ENCODE measurements around the gene PEAR1.

The PEAR1 gene

DNA sequence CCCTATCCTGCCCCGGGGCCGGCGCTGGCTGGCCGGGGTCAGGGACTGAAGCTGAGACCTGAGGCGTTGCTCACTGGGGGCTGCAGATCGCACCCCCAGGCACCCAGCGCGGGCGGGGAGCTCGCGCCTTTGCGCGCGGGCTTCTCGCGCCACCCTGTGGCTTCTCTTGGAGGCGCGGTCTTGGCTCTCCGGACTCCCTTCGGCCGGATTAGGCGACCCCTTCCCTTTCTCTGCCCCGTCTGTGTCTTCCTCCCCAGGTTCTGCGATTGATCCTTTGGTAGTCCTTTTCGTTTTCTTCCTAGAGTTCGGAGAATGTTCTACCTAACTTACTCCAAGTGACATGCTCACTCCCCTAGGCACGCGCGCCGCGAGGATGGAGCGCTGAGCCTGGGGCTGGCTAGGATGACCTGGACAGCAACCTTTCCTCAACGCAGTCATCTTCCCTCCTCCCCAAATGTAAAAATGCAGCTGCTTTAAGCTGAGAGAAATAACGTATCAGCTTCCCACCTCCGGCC is 33.3 kb upstream of the PEAR1 start:
- no peak for DNase-seq

DNA sequence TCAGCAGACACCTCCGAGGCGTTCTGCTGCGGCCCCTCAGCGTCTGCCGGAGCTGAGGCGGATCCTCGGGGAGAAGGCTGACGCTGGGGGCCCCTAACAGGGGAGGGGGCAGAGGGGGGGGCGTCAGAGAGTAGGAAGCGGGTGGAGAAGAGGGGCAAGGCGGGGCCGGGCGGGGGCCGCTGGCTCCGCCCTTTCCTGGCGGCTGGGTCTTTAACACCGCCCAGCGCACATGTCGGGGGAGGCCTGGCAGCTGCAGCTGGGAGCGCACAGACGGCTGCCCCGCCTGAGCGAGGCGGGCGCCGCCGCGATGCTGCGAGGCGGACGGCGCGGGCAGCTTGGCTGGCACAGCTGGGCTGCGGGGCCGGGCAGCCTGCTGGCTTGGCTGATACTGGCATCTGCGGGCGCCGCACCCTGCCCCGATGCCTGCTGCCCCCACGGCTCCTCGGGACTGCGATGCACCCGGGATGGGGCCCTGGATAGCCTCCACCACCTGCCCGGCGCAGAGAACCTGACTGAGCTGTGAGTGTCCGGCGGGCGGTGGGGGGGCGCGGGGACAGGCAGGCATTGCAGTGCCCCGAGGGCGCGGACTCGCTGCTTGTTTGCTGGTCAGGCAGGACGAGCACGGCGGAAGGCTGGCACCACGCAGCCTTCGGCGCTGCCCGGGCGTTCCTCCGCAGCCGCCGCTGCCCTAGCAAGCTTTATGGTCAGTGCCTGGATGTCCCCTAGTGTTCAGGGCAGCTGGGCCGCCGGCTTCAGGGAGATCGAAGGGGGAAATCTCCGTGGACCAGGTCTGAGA is 32.7 kb upstream of the PEAR1 start, which contains the start of gene NTRK1:
Gene NTRK1 (plus strand): TSS at position 238 of the 796 bp plus-strand sequence. CDS start 70 bp downstream, at position 308.
- DNase-seq = no peak

DNA sequence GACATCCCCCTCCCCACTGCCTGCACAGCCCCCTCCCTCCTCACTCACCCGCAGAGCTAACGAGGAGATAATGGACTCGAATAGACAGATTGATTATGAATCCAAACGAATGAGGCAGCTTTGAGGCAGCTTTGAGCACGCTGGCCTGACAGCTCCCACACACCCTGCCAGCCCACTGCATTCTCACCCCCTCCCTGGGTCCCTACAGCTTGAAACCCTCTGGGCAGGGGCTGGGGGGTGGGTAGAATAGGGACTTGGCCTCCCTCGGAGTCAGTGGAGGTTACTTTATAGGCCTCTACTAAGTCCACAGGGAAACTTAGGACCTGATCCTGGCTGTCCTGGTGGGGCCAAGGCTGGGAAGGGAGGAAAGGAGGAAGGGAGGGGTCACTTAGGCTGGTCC is 30.9 kb upstream of the PEAR1 start:
- DNase-seq = no peak

DNA sequence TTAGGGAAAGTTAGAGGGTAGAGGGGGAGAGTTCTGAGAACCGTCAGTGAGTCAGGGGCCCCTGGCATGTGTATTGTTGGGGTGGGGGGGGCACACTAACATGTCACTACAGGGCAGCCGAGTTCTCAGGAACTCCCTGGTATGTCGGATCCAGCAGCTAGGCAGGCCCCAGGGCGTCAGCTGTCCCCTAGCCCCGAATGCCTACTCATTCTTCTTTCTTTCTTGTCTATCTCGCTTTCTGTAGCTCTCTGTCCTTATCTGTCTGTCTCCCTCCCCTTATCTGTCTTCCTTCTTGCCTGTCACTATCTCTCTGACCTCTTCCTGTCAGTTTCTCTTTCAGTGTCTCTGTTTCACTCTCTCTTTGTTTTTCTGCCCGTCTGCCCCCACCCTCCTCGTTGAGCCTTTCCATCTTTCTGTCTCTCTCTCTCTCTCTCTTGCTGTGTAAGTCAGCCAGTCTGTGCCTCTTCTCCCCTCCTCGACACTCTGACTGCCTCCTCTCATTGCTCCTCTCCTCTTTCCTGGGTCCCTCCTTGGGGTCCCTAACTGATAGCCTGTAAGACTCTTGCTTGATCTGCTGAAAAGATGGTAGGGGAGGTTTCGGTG is 30.4 kb upstream of the PEAR1 start:
- DNase-seq = no peak

DNA sequence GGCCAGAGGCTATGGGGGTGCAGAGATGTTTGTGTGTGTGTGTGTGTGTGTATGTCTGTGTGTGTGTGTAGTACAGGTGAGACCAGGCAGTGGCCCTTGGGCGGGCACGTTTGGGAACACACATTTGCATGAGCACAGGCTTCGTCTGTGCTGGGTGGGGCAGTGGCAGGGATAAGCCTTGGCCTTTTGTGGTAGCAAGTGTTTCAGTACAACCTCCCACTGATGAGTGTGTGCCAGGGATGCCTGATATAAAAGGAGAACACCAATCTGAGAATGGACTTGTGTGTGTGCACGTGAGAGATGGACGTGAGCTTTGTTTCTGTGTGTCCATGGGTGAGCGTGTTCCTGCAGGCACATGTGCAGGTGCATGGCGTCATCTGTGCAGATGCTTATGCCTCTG is 29.9 kb upstream of the PEAR1 start:
- DNase-seq = no peak

DNA sequence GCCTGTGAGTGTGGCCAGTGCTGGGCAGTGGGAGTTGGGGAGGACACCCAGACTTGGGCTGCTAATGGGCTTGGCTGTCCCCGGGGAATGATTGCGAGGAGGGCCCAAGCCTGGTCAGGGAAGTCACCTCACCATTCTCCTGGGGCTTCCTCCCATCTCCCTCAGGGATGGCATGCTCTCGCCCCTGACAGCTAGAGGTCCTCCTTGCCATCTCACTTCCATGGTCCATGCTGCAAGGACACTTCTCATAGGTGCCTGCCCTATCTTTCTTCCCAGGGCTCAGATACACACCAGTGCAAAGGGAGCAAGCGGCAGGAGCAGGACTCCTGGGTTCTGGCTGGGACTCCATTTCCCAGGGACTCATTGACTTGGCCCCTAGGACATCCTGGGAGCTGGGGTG is 28.7 kb upstream of the PEAR1 start:
- DNase-seq = no peak

DNA sequence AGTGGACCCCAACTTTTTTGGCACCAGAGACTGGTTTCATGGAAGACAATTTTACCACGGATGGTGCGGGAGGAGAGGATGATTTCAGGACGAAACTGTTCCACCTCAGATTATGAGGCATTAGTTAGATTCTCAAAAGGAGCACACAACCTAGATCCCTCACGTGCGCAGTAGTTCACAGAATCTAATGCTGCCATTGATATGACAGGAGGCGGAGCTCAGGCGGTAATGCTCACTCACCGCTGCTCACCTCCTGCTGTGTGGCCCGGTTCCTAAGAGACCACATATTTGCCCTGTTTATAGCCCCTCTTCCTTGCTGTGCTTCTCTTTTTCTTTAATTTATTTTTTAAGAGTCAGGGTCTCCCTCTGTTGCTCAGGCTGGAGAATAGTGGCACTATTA is 28.3 kb upstream of the PEAR1 start:
- no peak for DNase-seq

DNA sequence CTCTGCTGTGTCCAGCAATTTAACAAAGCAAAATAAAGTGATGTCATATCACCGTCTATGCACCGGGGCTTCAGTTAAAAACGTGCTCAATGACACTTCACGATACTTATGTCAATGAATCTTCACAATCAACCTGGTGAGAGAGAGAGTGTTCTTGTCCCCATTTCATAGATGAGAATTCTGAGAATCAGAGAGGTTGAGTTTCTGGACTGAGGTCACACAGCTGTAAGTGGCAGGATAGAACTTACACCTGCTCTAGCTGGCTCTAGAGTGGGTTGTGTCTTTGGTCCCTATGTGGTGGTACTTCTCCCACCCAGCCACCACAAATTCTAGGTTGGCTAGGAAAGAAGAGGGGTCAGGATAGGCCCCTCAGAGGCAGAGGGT is 27.7 kb upstream of the PEAR1 start:
- no peak for DNase-seq

DNA sequence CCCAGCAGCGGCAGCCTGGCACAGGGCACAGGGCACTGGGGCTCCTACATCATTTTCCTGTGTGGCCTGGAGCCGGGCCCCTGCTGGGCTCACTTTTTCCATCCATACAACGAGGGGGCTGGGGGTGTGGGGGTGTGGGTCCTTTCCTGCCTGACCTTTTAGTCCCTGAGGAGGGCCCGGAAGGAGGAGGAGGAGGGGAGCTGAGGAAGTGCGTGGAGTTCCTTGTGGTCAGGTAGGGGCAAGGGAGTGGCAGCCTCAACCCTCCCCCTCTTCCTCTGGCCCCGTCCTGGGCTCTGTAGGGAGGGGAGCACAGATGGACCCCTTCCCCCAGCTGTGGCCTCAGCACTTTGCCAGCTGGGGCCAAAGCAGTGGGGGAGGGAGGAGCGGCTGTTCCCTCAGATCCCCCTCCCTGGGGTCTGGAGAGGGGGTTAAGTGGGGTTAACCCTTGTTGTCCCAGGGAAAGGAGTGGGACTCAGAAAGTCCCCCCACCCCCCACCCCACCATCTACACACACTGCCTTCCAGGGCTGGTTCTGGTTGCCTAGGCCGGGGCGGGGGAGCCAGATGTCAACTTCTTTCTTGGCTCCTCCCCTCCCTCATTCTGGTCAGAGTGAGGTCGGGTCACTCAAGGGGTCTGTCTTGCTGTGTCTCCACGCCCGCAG is 27.1 kb upstream of the PEAR1 start:
- DNase-seq = no peak

DNA sequence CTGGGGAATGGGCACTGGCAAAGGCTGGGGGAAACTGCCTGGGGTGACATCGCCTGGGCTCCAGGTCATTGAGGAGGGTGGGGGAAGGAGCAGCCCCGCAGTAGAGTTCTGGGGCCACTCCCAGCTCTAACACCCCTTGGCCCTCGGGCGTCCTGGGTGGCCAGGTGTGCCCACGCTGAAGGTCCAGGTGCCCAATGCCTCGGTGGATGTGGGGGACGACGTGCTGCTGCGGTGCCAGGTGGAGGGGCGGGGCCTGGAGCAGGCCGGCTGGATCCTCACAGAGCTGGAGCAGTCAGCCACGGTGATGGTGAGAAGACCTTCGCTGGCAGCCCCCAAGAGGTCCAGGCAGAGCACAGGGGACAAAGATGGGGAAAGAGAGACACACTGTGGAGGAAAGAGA is 25.2 kb upstream of the PEAR1 start:
- DNase-seq = no peak

DNA sequence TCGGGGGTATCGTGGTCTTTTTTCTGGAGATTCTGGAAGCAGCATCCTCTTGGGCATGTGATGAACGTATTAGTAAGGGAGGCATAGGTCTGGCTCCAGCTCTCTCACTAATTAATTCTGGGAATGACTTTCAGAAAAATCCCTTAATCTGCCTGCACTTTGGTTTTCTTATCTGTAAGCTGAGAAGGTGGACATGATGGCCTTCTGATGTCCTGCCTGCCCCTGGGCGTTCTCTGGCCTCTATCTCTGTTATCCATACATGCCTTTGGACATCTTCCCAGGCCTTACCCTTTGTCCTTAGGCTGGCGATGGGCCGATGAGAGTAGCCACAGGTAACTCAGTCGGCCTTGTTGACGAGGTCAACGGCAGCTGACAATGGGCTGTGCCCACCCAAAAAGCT is 24.1 kb upstream of the PEAR1 start:
- no peak for DNase-seq

DNA sequence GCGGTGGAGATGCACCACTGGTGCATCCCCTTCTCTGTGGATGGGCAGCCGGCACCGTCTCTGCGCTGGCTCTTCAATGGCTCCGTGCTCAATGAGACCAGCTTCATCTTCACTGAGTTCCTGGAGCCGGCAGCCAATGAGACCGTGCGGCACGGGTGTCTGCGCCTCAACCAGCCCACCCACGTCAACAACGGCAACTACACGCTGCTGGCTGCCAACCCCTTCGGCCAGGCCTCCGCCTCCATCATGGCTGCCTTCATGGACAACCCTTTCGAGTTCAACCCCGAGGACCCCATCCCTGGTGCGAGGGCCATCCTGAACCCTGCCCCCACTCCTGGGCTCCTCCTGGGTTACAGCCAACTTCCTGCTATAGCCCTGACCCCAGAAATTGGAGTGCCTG is 19.9 kb upstream of the PEAR1 start:
- no peak for DNase-seq

DNA sequence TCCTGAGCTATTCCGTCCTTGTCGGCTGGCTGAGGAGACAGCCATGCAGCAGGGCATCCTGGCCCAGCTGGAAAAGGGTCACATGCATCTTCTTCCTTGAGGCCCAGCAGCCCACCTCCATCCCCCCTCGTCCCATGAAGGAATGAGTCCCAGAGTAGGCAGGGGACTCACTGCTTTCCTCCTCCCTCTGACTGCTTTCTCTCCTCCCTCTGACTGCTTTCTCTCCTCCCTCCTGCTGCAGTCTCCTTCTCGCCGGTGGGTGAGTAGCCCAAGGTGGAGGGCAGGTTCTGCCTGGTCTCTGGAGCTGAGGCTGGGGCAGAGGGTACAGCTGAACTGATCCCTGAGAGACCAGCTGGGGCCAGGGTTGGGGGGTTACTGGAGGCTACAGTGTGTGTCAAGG is 19.4 kb upstream of the PEAR1 start:
- no peak for DNase-seq

DNA sequence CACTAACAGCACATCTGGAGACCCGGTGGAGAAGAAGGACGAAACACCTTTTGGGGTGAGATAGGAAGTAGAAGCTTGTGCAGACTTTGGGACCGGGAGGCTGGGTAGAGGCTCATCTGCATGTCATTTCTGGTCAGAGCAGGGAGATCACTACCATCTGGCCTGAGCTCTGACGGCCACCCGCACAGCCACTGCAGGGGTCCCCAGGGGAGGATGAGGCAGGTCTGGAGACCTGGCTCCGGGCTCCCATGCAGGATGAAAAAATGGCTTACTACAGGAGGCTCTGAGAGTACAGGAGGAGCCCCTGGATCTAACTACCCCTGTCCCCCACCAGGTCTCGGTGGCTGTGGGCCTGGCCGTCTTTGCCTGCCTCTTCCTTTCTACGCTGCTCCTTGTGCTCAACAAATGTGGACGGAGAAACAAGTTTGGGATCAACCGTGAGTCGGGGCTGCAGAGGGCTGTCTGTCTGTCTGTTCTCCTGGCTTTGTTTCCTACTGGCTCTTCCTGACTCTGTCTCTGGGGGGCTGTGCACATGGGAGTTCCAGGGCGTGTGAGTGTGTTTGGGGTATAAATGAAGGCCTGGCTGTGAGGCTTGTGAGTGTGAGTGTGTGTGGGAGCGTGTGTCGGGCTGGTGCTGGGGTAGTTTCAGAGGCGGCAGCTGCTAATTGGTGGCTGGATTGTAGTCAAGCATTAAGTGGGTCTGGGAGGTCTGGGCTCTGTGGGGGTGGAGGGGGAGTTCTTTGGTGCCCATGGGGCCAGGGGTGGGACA is 18.8 kb upstream of the PEAR1 start:
- DNase-seq = no peak

DNA sequence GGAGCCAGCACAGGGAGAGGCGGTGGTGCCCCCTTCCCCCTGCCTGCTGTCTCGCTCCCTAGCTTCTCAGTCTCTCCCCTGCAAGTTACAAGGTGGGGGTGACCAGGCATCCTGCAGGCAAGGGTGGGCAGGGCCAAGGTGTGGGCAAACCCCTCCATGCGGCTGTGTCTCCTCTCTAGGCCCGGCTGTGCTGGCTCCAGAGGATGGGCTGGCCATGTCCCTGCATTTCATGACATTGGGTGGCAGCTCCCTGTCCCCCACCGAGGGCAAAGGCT is 18.2 kb upstream of the PEAR1 start:
- no peak for DNase-seq

DNA sequence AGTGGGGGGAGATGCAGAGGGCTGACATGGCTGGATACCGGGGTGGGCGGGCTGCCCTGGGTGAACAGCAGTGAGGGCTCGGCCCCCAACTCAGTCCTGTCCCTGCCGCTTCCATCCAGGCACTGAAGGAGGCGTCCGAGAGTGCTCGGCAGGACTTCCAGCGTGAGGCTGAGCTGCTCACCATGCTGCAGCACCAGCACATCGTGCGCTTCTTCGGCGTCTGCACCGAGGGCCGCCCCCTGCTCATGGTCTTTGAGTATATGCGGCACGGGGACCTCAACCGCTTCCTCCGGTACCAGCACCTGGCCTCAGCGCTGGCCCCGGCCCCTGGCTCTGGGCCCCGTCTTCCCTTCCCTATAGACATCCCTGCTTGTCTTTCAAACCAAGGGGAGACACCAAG is 17.2 kb upstream of the PEAR1 start:
- DNase-seq = no peak

DNA sequence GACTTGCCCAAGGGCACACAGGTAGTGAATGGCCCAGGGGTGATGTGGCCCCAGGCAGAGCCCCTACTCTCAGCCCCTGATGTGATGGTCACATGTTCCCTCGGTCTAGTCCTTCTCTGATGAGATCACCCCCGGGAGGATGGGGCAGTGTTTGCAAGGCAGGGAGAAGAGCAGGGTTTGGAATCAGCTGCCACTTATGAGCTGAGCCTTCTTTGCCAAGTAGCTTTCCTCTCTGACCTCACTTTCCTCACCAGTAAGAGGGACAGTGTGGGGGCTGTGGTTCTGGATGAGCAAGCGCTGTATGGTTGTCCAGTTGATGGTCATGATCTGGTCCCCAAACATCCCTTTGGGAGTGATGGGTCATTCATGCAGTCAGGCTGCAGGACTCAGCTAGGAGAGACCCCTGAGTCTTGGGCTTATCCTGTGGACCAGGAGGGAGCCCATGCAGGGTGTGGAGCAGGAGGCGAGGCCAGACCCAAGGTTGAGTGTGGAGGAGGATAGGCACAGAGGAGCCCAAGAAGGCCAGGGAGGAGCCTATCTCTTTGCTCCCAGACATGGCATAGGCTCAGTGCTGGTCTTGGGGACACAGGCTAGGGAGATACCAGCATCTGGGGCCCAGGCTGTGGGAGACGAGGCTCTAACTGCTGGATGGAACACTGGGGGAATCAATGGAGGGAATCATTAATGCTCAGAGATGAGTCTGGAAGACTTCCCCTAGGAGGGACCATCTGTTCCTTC is 15.9 kb upstream of the PEAR1 start:
- no peak for DNase-seq

DNA sequence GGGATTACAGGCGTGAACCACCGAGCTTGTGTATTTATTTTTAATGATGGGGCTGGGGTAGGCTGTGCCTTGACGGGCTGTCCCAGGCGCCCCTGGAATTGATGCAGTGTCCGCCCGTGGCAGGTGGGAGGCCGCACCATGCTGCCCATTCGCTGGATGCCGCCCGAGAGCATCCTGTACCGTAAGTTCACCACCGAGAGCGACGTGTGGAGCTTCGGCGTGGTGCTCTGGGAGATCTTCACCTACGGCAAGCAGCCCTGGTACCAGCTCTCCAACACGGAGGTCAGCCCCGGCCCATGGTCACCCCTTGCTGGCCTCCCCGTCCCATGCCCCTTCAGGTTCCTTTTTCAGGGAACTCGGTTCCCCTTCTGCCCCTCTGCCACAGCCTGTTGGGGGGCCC is 13.6 kb upstream of the PEAR1 start:
- no peak for DNase-seq

DNA sequence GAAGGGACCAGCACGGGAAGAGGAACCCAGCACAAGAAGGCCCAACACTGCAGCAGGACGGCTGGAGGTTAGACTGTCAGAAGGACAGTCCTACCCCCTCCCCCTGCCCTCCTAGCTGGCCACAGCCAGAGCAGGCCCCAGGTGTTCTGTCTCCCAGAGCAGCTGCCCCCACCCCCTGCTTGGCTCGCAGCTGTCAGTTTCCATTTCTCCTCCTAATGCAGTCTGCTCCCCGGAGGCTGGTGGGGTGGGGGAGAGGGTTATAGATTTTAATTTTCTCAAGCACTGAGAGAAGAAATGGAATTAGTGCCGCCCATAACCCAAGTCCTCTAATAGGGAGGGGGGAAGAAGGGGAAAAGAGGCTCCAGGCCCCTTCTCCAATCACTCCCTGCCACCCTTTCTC is 13.0 kb upstream of the PEAR1 start:
- DNase-seq = no peak

DNA sequence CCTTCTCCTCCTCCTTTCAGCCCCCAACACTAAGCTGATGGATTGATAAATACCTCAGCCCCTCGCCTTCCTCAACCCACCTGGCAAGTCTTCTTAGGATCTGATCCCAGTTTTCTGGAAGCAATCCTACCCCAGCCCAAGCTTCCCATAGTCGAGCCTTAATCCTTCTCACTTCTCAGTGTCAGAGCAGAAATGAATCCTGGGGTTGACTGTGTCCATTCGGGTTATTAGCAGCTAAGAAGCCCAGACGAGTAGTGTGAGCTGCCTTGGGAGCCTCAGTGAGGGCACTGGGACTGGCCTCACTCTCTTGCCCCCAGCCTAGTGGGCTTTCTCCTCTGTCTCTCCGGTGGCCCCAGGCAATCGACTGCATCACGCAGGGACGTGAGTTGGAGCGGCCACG is 12.4 kb upstream of the PEAR1 start:
- no peak for DNase-seq

DNA sequence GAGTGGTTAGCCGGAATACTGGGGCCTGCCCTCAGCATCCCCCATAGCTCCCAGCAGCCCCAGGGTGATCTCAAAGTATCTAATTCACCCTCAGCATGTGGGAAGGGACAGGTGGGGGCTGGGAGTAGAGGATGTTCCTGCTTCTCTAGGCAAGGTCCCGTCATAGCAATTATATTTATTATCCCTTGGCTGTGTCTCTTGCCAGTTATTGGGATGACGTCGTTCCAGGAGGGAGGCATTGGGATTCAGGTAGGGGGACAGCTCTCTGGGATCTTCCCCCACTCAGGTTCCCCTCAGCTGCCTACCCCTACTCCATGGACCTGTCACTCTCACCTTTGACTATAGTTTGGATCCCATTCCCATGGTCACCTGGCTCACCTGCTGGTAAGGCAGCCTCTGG is 11.9 kb upstream of the PEAR1 start:
- DNase-seq = no peak

DNA sequence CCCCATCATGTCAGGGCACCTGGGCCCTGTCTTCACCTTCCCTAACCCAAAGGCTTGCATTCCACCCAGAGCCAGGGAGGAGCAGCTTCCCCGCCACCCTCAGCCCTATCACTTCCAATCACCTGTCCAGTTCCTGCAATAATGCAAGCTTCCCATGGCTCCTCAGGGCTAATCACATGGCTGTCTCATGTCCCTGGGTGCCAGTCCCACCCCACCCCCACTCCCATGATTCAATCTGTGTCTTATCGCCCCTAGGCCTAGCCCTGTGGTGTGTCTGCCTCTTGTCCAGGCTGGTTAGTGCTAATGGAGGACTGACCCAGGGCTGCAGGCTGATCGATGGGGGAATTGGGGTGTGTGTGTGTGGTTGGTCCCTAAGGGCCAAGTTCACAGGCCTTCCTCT is 11.0 kb upstream of the PEAR1 start:
- DNase-seq = no peak

DNA sequence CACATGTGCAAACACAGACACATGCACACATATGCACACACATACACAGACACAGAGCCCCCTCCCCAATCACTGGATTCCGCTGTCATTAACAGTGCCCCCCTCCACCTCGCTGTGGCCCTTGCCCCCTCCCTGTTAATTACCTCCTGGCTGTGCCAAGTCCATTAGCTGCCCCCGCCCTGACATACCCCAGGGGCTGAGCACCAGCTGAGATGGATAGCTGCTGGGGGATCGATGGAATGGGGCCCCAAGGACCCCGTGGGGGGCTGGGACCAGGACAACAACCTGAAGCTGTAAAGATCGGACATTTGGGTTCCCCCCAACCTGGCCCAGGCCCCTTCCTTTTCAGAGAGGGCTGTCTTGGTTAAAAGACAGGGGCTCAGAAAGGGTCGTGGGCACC is 9.6 kb upstream of the PEAR1 start:
- DNase-seq = no peak
